Measurements from ENCODE around the gene ST14. TPM values are rescaled to one million over a fixed set of nuclear protein-coding genes. Genes with fewer than 3 reads are reported as not detected.

ST14 gene
- total and polyA plus RNA-seq, 10 of the 15 experiments (the other 5 are each of a cell fraction or from before 2014, with no cell fraction given), result 0.02 to 3.9 (median 0.73) TPM; not detected in 2

GRCh38 chr11:130161441-130162145 is 2.0 kb downstream of the ST14 start:
- SMC1A ChIA-PET (ENCODE audit: uncharacterized antibody, unreplicated experiment), result interaction anchor here (1.0 to 2.6 kb wide), 3 partner anchors 9 to 17 kb away, joined by 5 to 14 read pairs (median 12); no protein-coding TSS in a partner anchor
- H3K79me2 ChIP-seq (ENCODE audit: control insufficient read depth, insufficient read depth, low read length), result no peaks in the 10 kb centered on the region
- ATAC-seq, result no peak
- H3K4me1 ChIP-seq (ENCODE audit: control insufficient read depth, insufficient read depth, low read length), result 0 out of 2 replicates have a peak, but pooled peaks cover 6% of the 10 kb centered on the region
- POLR2A ChIA-PET, result interaction anchor here (1.0 kb wide), 1 partner anchor 17 kb away, joined by 4 read pairs; no protein-coding TSS in a partner anchor
- no peaks in the 10 kb centered on the region for H3K36me3 ChIP-seq (ENCODE audit: control insufficient read depth in 2 of 2, insufficient read depth in 2 of 2, low read length in 1 of 2)
- H3K9ac ChIP-seq (ENCODE audit: control insufficient read depth, insufficient read depth, low read length), result no peak overlapping the region
- no peaks in the 10 kb centered on the region for H3K9me3 ChIP-seq (replicated peaks; ENCODE audit: control insufficient read depth, insufficient read depth, low read length)
- H3K4me3 ChIP-seq, result no peak overlapping the region
- no TSS peak for BruUV-seq (replicated peaks)
- WGBS (ENCODE audit: insufficient coverage, insufficient replicate concordance, low lambda C conversion rate, missing lambda C conversion rate), result 56% methylated on average over 11 of the region's 11 CpGs
- CTCF ChIA-PET, result interaction anchor here (3.3 kb wide), 1 partner anchor 11 kb away, joined by 10 read pairs; no protein-coding TSS in a partner anchor
- TF ChIP-seq PAX8 (IDR thresholded peaks at IDR 0.05) (no peak), HDAC6 (IDR thresholded peaks at IDR 0.05; ENCODE audit: unreplicated experiment) (no peak), POU2F2 (IDR thresholded peaks at IDR 0.05; ENCODE audit: borderline replicate concordance, low read depth, low read length) (no peak), JUNB (IDR thresholded peaks at IDR 0.05) (no peak)
- H3K27me3 ChIP-seq (replicated peaks in 1 of 2; ENCODE audit: control insufficient read depth in 2 of 2, insufficient read depth in 2 of 2, low read length in 1 of 2), result peaks cover 16 to 17% of the 10 kb centered on the region in 2 experiments
- FAIRE-seq, result no peak
- H3K4me2 ChIP-seq (ENCODE audit: control insufficient read depth, insufficient read depth), result no peak overlapping the region
- RAD21 ChIA-PET (ENCODE audit: unreplicated experiment), result interaction anchor here (1.1 to 3.9 kb wide), 2 partner anchors 11 to 15 kb away, joined by 6 to 22 read pairs; no protein-coding TSS in a partner anchor
- H4K20me1 ChIP-seq (ENCODE audit: control insufficient read depth, insufficient read depth), result no peaks in the 10 kb centered on the region
- H2AFZ ChIP-seq (ENCODE audit: control insufficient read depth, low read depth, low read length), result no peak overlapping the region
- H3K27ac ChIP-seq (ENCODE audit: control insufficient read depth, insufficient read depth), result no peak overlapping the region
- DNase-seq (ENCODE audit: low read depth, low spot score), result no peak
- in situ Hi-C loops (cut with MboI), result no loop called here
- intact Hi-C loops (cut with micrococcal nuclease; ENCODE audit: unreplicated experiment), result no loop called here

- Histone ChIP-seq H3K4me3 (no peak overlapping the region), H4K20me1 (ENCODE audit: control insufficient read depth, insufficient read depth) (no peaks in the 10 kb centered on the region), H3K27me3 (replicated peaks in 1 of 2; ENCODE audit: control insufficient read depth in 2 of 2, insufficient read depth in 2 of 2, low read length in 1 of 2) (peaks cover 16 to 17% of the 10 kb centered on the region in 2 experiments), H3K9ac (ENCODE audit: control insufficient read depth, insufficient read depth, low read length) (no peak overlapping the region), H3K4me1 (ENCODE audit: control insufficient read depth, insufficient read depth, low read length) (0 out of 2 replicates have a peak, but pooled peaks cover 6% of the 10 kb centered on the region), H3K79me2 (ENCODE audit: control insufficient read depth, insufficient read depth, low read length) (no peaks in the 10 kb centered on the region), H3K27ac (ENCODE audit: control insufficient read depth, insufficient read depth) (no peak overlapping the region), H3K4me2 (ENCODE audit: control insufficient read depth, insufficient read depth) (no peak overlapping the region), H3K36me3 (ENCODE audit: control insufficient read depth in 2 of 2, insufficient read depth in 2 of 2, low read length in 1 of 2) (no peaks in the 10 kb centered on the region), H2AFZ (ENCODE audit: control insufficient read depth, low read depth, low read length) (no peak overlapping the region), H3K9me3 (replicated peaks; ENCODE audit: control insufficient read depth, insufficient read depth, low read length) (no peaks in the 10 kb centered on the region)
- DNase-seq (ENCODE audit: low read depth, low spot score) (no peak), ATAC-seq (peak; percentile 23), FAIRE-seq (no peak)
- CTCF ChIA-PET, result interaction anchor here (0.7 to 1.3 kb wide), 2 partner anchors 16 to 35 kb away, joined by 3 read pairs; no protein-coding TSS in a partner anchor
- intact Hi-C loops (cut with micrococcal nuclease; ENCODE audit: unreplicated experiment) (no loop called here), in situ Hi-C loops (cut with MboI) (no loop called here)
- RAD21 ChIA-PET (ENCODE audit: unreplicated experiment), result interaction anchor here (3.9 kb wide), 1 partner anchor 12 kb away, joined by 22 read pairs; no protein-coding TSS in a partner anchor
- BruUV-seq (replicated peaks), result no TSS peak
- WGBS (ENCODE audit: insufficient coverage, insufficient replicate concordance, low lambda C conversion rate, missing lambda C conversion rate), result 56% methylated on average over 5 of the region's 5 CpGs
- TF ChIP-seq ZZZ3 (IDR thresholded peaks at IDR 0.05; ENCODE audit: control insufficient read depth, insufficient read length, low read depth) (no peak), BCL11A (IDR thresholded peaks at IDR 0.05; ENCODE audit: low read depth, low read length) (no peak), TAF1 (IDR thresholded peaks at IDR 0.05; ENCODE audit: borderline replicate concordance, low read depth, low read length) (no peak), MTA2 (IDR thresholded peaks at IDR 0.05; ENCODE audit: low read depth) (no peak), EP300 (IDR thresholded peaks at IDR 0.05; ENCODE audit: borderline replicate concordance in 1 of 2, control insufficient read depth in 1 of 2, low read depth in 2 of 2, low read length in 2 of 2) (no peak), CREB1 (IDR thresholded peaks at IDR 0.05; ENCODE audit: low read depth) (no peak), BACH1 (IDR thresholded peaks at IDR 0.05; ENCODE audit: borderline replicate concordance) (no peak), E2F4 (IDR thresholded peaks at IDR 0.05; ENCODE audit: low read depth, low read length) (no peak), CBX5 (IDR thresholded peaks at IDR 0.05; ENCODE audit: low read depth) (no peak)
- SMC1A ChIA-PET (ENCODE audit: uncharacterized antibody, unreplicated experiment), result interaction anchor here (2.4 kb wide), 1 partner anchor 10 kb away, joined by 12 read pairs; no protein-coding TSS in a partner anchor
- POLR2A ChIA-PET, result no interaction called here
These were observed 3.2 kb downstream of the ST14 start for GRCh38 chr11:130162733-130163132.

Data from GM12878 (cell line).